PC-9 (cell line): Measurements from ENCODE around the gene SYN1. TPM values are rescaled to one million over a fixed set of nuclear protein-coding genes. Genes with fewer than 3 reads are reported as not detected.
A peak's percentile ranks its signal among the peaks of the same experiment; 100 is the strongest.
"Not testable (repeated sequence)": the region's sequence is repeated elsewhere in the genome, so short reads cannot be mapped to it uniquely, and the experiment has no call there.

Experiments
- Bru-seq: library from RNA; stranded (reverse); fragments of 400-500 nt; gene quantifications from one replicate; lab custom pipeline; 2021; lab: Mats Ljungman, UMichigan
- BruChase-seq, 2 experiments: library from RNA; stranded (reverse); fragments of 400-500 nt; gene quantifications; one replicate each; lab custom pipeline; 2021; lab: Mats Ljungman, UMichigan
- BruUV-seq: library from RNA; stranded (reverse); fragments of 400-500 nt; replicated peaks from 2 replicates; lab custom pipeline; 2021; lab: Mats Ljungman, UMichigan
- CTCF ChIA-PET: fragments of 300-600 bp; sonication (Branson Sonifier 250); formaldehyde crosslinking; loops from one replicate; lab custom pipeline; 2022; ENCODE audit warnings: antibody characterized with exemption; lab: Charles Lee
- POLR2A ChIA-PET: fragments of 300-600 bp; sonication (Branson Sonifier 250); formaldehyde crosslinking; loops from one replicate; lab custom pipeline; 2022; ENCODE audit warnings: antibody characterized with exemption; ENCODE audit not compliant: unreplicated experiment; lab: Charles Lee
- DNase-seq, 2 experiments: peaks; one replicate each; pipeline versions ENCODE4 v3.0.0 to v3.0.0-alpha.2; 2015 to 2022; ENCODE audit warnings: mixed read lengths in 1 of 2
- H2AFZ ChIP-seq: fragments of 200-600 bp; sonication (generic); 2 replicates; pipeline ENCODE4 v1.8.1; 2017; ENCODE audit warnings: antibody characterized with exemption
- H3F3A ChIP-seq: fragments of 200-600 bp; sonication (generic); 2 replicates; pipeline ENCODE4 v1.8.1; 2017; ENCODE audit warnings: antibody characterized with exemption, mild to moderate bottlenecking, low read depth; ENCODE audit not compliant: insufficient read depth
- H3K27ac ChIP-seq: fragments of 200-600 bp; sonication (generic); 2 replicates; pipeline ENCODE4 v1.6.1; 2016; ENCODE audit warnings: mixed run types
- H3K27me3 ChIP-seq: fragments of 200-600 bp; sonication (generic); 2 replicates; pipeline ENCODE4 v1.6.1; 2016; ENCODE audit warnings: low read depth, mixed run types; ENCODE audit not compliant: insufficient read depth
- H3K36me3 ChIP-seq: fragments of 200-600 bp; sonication (generic); 2 replicates; pipeline ENCODE4 v1.6.1; 2016; ENCODE audit warnings: low read depth, mixed run types
- H3K4me1 ChIP-seq: fragments of 200-600 bp; sonication (generic); replicated peaks from 2 replicates; pipeline ENCODE4 v1.6.1; 2016; ENCODE audit warnings: mixed run types; ENCODE audit not compliant: insufficient read depth
- H3K4me2 ChIP-seq: fragments of 200-600 bp; sonication (generic); 2 replicates; pipeline ENCODE4 v1.6.1; 2017; ENCODE audit warnings: mixed run types
- H3K4me3 ChIP-seq: fragments of 200-600 bp; sonication (generic); 2 replicates; pipeline ENCODE4 v1.6.1; 2016; ENCODE audit warnings: mixed run types
- H3K79me2 ChIP-seq: fragments of 200-600 bp; sonication (generic); 2 replicates; pipeline ENCODE4 v1.6.1; 2017; ENCODE audit warnings: low read depth, mixed run types
- H3K9me2 ChIP-seq: fragments of 200-600 bp; sonication (generic); 2 replicates; pipeline ENCODE4 v1.8.1; 2017; ENCODE audit warnings: mild to moderate bottlenecking; ENCODE audit not compliant: insufficient read depth
- H3K9me3 ChIP-seq: fragments of 200-600 bp; sonication (generic); 2 replicates; pipeline ENCODE4 v1.8.1; 2016; ENCODE audit warnings: low read depth; ENCODE audit not compliant: insufficient read depth
- H4K20me1 ChIP-seq: fragments of 200-600 bp; sonication (generic); 2 replicates; pipeline ENCODE4 v1.8.1; 2017; ENCODE audit not compliant: insufficient read depth
- CTCF ChIP-seq: fragments of 200-600 bp; sonication (generic); conservative IDR thresholded peaks from 2 replicates; pipeline ENCODE4 v1.6.1; 2017; ENCODE audit warnings: mixed run types, antibody characterized with exemption, mild to moderate bottlenecking, moderate library complexity
- EZH2 ChIP-seq: fragments of 200-600 bp; sonication (generic); IDR thresholded peaks from 2 replicates; pipeline ENCODE4 v1.8.0; 2017; ENCODE audit warnings: antibody characterized with exemption, low read depth
- intact Hi-C: fragments of 100-400 bp; cut with micrococcal nuclease; formaldehyde crosslinking; loops from one replicate; pipeline ENCODE4 v1.10.0; 2022; ENCODE audit not compliant: unreplicated experiment
- long read RNA-seq: library from polyadenylated mRNA; stranded (forward); transcript quantifications from one replicate; pipeline ENCODE4 v2.0.0, GENCODE V29; 2022
- total RNA-seq: library from RNA; stranded (reverse); gene quantifications from 2 replicates; pipeline ENCODE4 v1.2.3, GENCODE V29; 2021

Gene SYN1
- total RNA-seq (not detected in 2 replicates), Bru-seq, nascent RNA (not detected), BruChase-seq, experiment 1, labeled RNA remaining after a 2-hour chase (not detected), BruChase-seq, experiment 2, labeled RNA remaining after a 6-hour chase (percentile 3 among the genes with signal in this experiment)
- long read RNA-seq, result 0 reads

DNA sequence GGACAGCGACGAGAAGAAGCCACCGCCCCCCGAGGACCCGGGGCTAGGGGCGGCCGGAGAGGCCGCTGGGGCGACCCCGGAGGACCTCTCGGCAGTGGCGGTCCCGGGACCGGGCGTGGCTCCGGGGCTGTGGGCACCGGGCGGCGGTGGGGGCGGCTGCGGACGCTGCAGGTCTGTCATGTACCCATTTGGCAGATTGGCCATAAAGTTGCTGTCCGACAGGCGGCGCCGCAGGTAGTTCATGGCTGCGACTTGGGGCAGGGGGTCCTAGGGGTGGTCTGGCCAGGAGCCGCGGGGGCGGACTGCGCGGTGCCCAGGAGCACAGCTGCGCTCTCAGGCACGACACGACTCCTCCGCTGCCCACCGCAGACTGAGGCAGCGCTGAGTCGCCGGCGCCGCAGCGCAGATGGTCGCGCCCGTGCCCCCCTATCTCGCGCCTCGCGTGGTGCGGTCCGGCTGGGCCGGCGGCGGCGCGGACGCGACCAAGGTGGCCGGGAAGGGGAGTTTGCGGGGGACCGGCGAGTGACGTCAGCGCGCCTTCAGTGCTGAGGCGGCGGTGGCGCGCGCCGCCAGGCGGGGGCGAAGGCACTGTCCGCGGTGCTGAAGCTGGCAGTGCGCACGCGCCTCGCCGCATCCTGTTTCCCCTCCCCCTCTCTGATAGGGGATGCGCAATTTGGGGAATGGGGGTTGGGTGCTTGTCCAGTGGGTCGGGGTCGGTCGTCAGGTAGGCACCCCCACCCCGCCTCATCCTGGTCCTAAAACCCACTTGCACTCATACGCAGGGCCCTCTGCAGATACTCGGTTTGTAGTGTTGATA lies at the start of gene SYN1:
TSS of gene SYN1 (minus strand) at position 372 of the 817 bp plus-strand sequence. CDS start at position 243, 129 bp downstream.
- H3K27me3 ChIP-seq, result no peaks in the 10 kb centered on the region
- no peaks in the 10 kb centered on the region for H3K9me3 ChIP-seq
- H3K36me3 ChIP-seq, result no peaks in the 10 kb centered on the region
- no peaks in the 10 kb centered on the region for H3K9me2 ChIP-seq
- ChIA-PET CTCF (no interaction called here), POLR2A (no interaction called here)
- no peaks in the 10 kb centered on the region for H3F3A ChIP-seq
- no TSS peak for BruUV-seq
- H2AFZ ChIP-seq, result no peak within 1 kb of the TSS
- no peak within 1 kb of the TSS for H3K27ac ChIP-seq
- H3K79me2 ChIP-seq, result no peaks in the 10 kb centered on the region
- no peak for DNase-seq
- H4K20me1 ChIP-seq, result no peaks in the 10 kb centered on the region
- no peak within 1 kb of the TSS for H3K4me2 ChIP-seq
- no peaks in the 10 kb centered on the region for H3K4me1 ChIP-seq
- no peak for TF ChIP-seq CTCF
- TF ChIP-seq EZH2, result no peak
- intact Hi-C loops, result no loop called here
- H3K4me3 ChIP-seq, result no peak within 1 kb of the TSS

- H4K20me1 ChIP-seq, BruUV-seq, H3K4me1 ChIP-seq, POLR2A ChIA-PET, H3K27ac ChIP-seq, H3K36me3 ChIP-seq, H3K4me2 ChIP-seq, H3K4me3 ChIP-seq, DNase-seq, H3F3A ChIP-seq, H3K79me2 ChIP-seq, H3K9me2 ChIP-seq, H3K9me3 ChIP-seq, CTCF ChIA-PET, H2AFZ ChIP-seq, H3K27me3 ChIP-seq: not testable (repeated sequence)
- intact Hi-C loops, result loop anchor here (10.0 kb wide), 1 partner anchor 359 kb away; no protein-coding TSS in a partner anchor
Measured at GRCh38 chrX:47665797-47666196, 46.1 kb upstream of the SYN1 start.

DNA sequence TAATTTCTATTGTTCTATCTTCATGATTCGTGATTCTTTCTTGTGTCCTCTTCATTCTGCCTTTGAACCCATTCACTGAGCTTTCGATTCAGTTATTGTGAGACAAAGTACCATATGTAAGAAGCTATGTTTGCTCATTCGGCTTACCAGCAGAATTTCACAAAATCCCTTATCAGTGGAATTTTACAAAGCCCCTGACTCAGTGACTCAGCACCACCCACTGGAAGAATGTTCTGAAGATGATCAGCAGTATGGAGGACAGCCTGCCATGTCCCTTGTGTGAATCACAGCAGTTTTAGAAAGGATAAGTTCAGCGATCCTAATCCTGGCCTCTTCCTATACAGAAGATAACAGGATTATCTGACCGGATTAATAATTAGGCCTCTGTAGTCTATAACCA lies 45.1 kb upstream of the SYN1 start:
- Histone ChIP-seq H3K9me3 (no peaks in the 10 kb centered on the region), H2AFZ (no peak overlapping the region), H3K9me2 (no peaks in the 10 kb centered on the region), H3K4me2 (no peak overlapping the region), H3K27me3 (no peaks in the 10 kb centered on the region), H3K4me1 (no peaks in the 10 kb centered on the region), H3F3A (no peaks in the 10 kb centered on the region), H3K4me3 (no peak overlapping the region), H4K20me1 (no peaks in the 10 kb centered on the region), H3K36me3 (no peaks in the 10 kb centered on the region), H3K27ac (no peak overlapping the region), H3K79me2 (no peaks in the 10 kb centered on the region)
- DNase-seq, result no peak
- no TSS peak for BruUV-seq
- TF ChIP-seq CTCF, result no peak
- TF ChIP-seq EZH2, result no peak
- POLR2A ChIA-PET, result no interaction called here
- CTCF ChIA-PET, result no interaction called here
- intact Hi-C loops, result loop anchor here (10.0 kb wide), 1 partner anchor 360 kb away; no protein-coding TSS in a partner anchor
